ENCODE results near the gene USP25. TPM values are rescaled to one million over a fixed set of nuclear protein-coding genes. Genes with fewer than 3 reads are reported as not detected.
A peak's percentile ranks its signal among the peaks of the same experiment; 100 is the strongest.

USP25 gene
- total and polyA plus RNA-seq, 12 donors, result 13.5 to 57.7 (median 45.9) TPM

- Histone ChIP-seq H3K27me3 (no peaks in the 10 kb centered on the region), H3K4me3 (no peak overlapping the region), H3K4me1 (peaks cover 4 to 72% (median 64%) of the 10 kb centered on the region in 9 donors), H3K36me3 (no peaks in the 10 kb centered on the region), H3K27ac (no peak overlapping the region), H3K9me3 (no peaks in the 10 kb centered on the region)
- TF ChIP-seq CTCF (IDR thresholded peaks at IDR 0.05), result no peak
- DNase-seq (no peak), ATAC-seq (no peak)
- intact Hi-C loops (cut with DNase I), result no loop called here
Measured at GRCh38 chr21:15751546-15751945, 21.8 kb downstream of the USP25 start.

- no peaks in the 10 kb centered on the region for H3K36me3 ChIP-seq
- no peak for ATAC-seq
- no peak for DNase-seq
- intact Hi-C loops (cut with DNase I), result no loop called here
- peaks cover 4 to 83% (median 64%) of the 10 kb centered on the region in 9 donors for H3K4me1 ChIP-seq
- TF ChIP-seq CTCF (IDR thresholded peaks at IDR 0.05), result no peak
- H3K27me3 ChIP-seq, result no peaks in the 10 kb centered on the region
- no peak overlapping the region for H3K27ac ChIP-seq
- no peaks in the 10 kb centered on the region for H3K9me3 ChIP-seq
- no peak overlapping the region for H3K4me3 ChIP-seq
- 85 to 94% methylated on average over 3 of the region's 3 CpGs for WGBS, 2 donors
Measured at GRCh38 chr21:15752763-15753407, 23.1 kb downstream of the USP25 start.

GRCh38 chr21:15753741-15754140 lies 24.0 kb downstream of the USP25 start:
- H3K27me3 ChIP-seq, result no peaks in the 10 kb centered on the region
- H3K4me1 ChIP-seq, result peaks cover 4 to 83% (median 63%) of the 10 kb centered on the region in 9 donors
- 91 to 94% methylated on average over 1 of the region's 1 CpG for WGBS, 2 donors
- H3K27ac ChIP-seq, result no peak overlapping the region
- DNase-seq, result no peak
- ATAC-seq, result no peak
- no peaks in the 10 kb centered on the region for H3K9me3 ChIP-seq
- no peak for TF ChIP-seq CTCF (IDR thresholded peaks at IDR 0.05)
- intact Hi-C loops (cut with DNase I), result no loop called here
- H3K36me3 ChIP-seq, result no peaks in the 10 kb centered on the region
- no peak overlapping the region for H3K4me3 ChIP-seq

- H3K27ac ChIP-seq, result no peak overlapping the region
- ATAC-seq (peak in 1 of 8 donors; percentile 13), DNase-seq (no peak)
- H3K4me3 ChIP-seq, result no peak overlapping the region
- H3K9me3 ChIP-seq, result no peaks in the 10 kb centered on the region
- TF ChIP-seq CTCF (IDR thresholded peaks at IDR 0.05), result no peak
- peaks cover 5 to 82% (median 58%) of the 10 kb centered on the region in 9 donors for H3K4me1 ChIP-seq
- intact Hi-C loops (cut with DNase I), result no loop called here
- 51 to 69% methylated on average over 1 of the region's 1 CpG for WGBS, 2 donors
- H3K36me3 ChIP-seq, result no peaks in the 10 kb centered on the region
- no peaks in the 10 kb centered on the region for H3K27me3 ChIP-seq
Measured at GRCh38 chr21:15754640-15755039, 24.9 kb downstream of the USP25 start.

All from heart right ventricle (tissue), 16 donors.